GM18526 (cell line): ENCODE results near the gene SIX5.

Experiments
- POLR2A ChIP-seq: IDR thresholded peaks from 3 replicates; pipeline ENCODE4 v1.6.1; 2011; ENCODE audit not compliant: insufficient read length; ENCODE audit errors: extremely low read depth

SIX5 gene

GRCh38 chr19:45716359-45717130 is 52.5 kb downstream of the SIX5 start:
- no peak for TF ChIP-seq POLR2A

GRCh38 chr19:45715139-45715538 is 53.9 kb downstream of the SIX5 start:
- no peak for TF ChIP-seq POLR2A
